Gastroesophageal sphincter (tissue), 3 donors: Measurements from ENCODE around the gene COL25A1.

Experiments used
- CTCF ChIP-seq, 4 experiments: fragments of 200-600 bp in 2 of 4; fragments of 450-650 bp in 2 of 4; sonication (generic) in 1 of 4; IDR thresholded peaks; one replicate each; pipeline ENCODE4 v1.5.1; 2017 to 2019; ENCODE audit warnings: antibody characterized with exemption in 4 of 4, mild to moderate bottlenecking in 2 of 4, moderate library complexity in 2 of 4
- EP300 ChIP-seq: sonication (generic); formaldehyde crosslinking; IDR thresholded peaks from one replicate; pipeline ENCODE4 v1.6.1; 2017; ENCODE audit warnings: antibody characterized with exemption, mild to moderate bottlenecking
- POLR2A ChIP-seq, 2 donors: fragments of 450-650 bp; IDR thresholded peaks; one replicate each; pipeline ENCODE4 v1.6.1; 2017; ENCODE audit warnings: antibody characterized with exemption in 2 of 2, mild to moderate bottlenecking in 2 of 2, moderate library complexity in 1 of 2

DNA sequence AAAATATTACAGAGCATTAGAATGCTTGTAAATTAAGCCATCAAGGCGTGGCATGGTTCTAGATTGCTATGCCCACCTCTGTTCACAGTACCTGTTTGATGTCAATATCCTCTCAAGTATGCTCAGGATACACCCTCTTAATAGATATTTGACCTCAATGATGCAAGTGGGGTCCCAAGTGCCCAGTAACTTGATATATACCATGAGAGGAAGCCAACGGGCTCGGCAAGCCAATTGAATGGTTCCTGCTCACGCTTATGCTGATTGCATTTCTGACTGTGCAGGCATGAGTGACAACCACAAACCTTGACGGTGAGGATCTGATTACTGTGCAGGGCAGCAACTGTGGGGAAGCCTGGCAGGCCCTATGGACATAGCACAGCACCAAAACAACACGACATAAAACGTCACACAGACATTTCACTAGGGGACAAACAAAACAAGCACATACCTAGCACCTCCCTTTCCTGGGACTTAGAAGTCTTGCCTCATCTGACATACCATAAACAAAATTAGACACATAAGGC, 360.5 kb downstream of the COL25A1 start:
- TF ChIP-seq CTCF (IDR thresholded peaks at IDR 0.05) (no peak), POLR2A (IDR thresholded peaks at IDR 0.05) (no peak), EP300 (no peak)
